Measurements from ENCODE around the gene LTBP1.

DNA sequence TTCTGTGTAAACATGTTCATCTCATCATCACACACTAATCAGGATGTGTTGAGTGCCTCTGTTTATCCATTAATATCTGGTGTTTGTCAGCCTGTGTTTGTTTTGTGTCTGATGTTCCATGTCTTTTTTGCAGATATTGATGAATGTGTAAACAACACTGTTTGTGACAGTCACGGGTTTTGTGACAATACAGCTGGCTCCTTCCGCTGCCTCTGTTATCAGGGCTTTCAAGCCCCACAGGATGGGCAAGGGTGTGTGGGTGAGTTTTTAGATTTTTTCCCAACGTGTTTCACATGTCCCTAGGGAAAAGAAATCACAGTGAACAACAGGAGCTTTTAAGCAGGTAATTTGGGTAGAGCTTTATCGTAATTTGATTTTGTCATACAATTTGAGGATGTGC lies 396.0 kb downstream of the LTBP1 start:
- TF ChIP-seq, protein P1, sequence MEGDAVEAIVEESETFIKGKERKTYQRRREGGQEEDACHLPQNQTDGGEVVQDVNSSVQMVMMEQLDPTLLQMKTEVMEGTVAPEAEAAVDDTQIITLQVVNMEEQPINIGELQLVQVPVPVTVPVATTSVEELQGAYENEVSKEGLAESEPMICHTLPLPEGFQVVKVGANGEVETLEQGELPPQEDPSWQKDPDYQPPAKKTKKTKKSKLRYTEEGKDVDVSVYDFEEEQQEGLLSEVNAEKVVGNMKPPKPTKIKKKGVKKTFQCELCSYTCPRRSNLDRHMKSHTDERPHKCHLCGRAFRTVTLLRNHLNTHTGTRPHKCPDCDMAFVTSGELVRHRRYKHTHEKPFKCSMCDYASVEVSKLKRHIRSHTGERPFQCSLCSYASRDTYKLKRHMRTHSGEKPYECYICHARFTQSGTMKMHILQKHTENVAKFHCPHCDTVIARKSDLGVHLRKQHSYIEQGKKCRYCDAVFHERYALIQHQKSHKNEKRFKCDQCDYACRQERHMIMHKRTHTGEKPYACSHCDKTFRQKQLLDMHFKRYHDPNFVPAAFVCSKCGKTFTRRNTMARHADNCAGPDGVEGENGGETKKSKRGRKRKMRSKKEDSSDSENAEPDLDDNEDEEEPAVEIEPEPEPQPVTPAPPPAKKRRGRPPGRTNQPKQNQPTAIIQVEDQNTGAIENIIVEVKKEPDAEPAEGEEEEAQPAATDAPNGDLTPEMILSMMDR (IDR thresholded peaks at IDR 0.05), result no peak
- no peak for TF ChIP-seq POLR2A (IDR thresholded peaks at IDR 0.05; ENCODE audit: low read length)
- no peak for TF ChIP-seq JUN (IDR thresholded peaks at IDR 0.05)
- no peak for TF ChIP-seq ZFP36 (IDR thresholded peaks at IDR 0.05; ENCODE audit: borderline replicate concordance, partially characterized antibody)
- no peak for TF ChIP-seq CBX2 (IDR thresholded peaks at IDR 0.05; ENCODE audit: borderline replicate concordance, low read depth)
- TF ChIP-seq CHD2 (IDR thresholded peaks at IDR 0.05; ENCODE audit: low read length, partially characterized antibody), result no peak
- TF ChIP-seq ESRRA (IDR thresholded peaks at IDR 0.05; ENCODE audit: borderline replicate concordance, low read length), result no peak
- TF ChIP-seq, protein P2, sequence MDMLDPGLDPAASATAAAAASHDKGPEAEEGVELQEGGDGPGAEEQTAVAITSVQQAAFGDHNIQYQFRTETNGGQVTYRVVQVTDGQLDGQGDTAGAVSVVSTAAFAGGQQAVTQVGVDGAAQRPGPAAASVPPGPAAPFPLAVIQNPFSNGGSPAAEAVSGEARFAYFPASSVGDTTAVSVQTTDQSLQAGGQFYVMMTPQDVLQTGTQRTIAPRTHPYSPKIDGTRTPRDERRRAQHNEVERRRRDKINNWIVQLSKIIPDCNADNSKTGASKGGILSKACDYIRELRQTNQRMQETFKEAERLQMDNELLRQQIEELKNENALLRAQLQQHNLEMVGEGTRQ (IDR thresholded peaks at IDR 0.05), result no peak
- no peak for TF ChIP-seq KDM5A (IDR thresholded peaks at IDR 0.05)
- no peak for TF ChIP-seq MAZ (IDR thresholded peaks at IDR 0.05; ENCODE audit: borderline replicate concordance, low read depth, low read length)
